ENCODE data around the gene HIBCH. TPM values are rescaled to one million over a fixed set of nuclear protein-coding genes. Genes with fewer than 3 reads are reported as not detected.

The HIBCH gene
- total and polyA plus RNA-seq, 2 donors (not counting 3 experiments of a cell fraction or from before 2014, with no cell fraction given), result 6.4 to 24.7 TPM

DNA sequence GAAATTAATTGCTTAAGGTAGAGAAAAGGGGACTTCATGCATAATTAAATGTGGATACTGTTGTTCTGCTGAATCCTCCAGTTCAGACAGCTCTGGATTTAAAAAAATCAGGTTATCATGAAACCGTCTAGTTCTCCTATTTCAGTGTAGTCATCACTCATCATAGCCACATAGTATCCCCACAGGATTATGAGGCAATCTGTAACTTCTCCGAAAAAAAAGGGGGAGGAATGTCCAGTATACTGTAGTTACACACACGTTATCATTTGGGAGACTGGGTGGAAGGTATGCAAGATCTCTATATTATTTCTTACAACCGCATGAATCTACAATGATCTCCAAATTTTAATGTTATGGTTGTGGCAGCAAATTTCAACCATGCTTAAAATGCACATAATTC is 114.0 kb downstream of the HIBCH start:
- FAIRE-seq (no peak), DNase-seq (ENCODE audit: low read depth, low spot score) (no peak)
- no peak overlapping the region for H3K4me3 ChIP-seq (replicated peaks in 1 of 3; ENCODE audit: insufficient read depth in 1 of 3, low read depth in 1 of 3, low read length in 3 of 3)
- no peaks in the 10 kb centered on the region for H3K79me2 ChIP-seq (ENCODE audit: control insufficient read depth, insufficient read depth, low read length)
- H3K4me1 ChIP-seq (ENCODE audit: control insufficient read depth, extremely low read depth, insufficient read depth, low read length), result no peaks in the 10 kb centered on the region
- H3K9me1 ChIP-seq (replicated peaks; ENCODE audit: control insufficient read depth, extremely low read depth, insufficient read depth, low read length), result no peaks in the 10 kb centered on the region
- BruUV-seq (replicated peaks), result no TSS peak
- ChIA-PET CTCF (interaction anchor here (0.9 kb wide), 1 partner anchor 10 kb away, joined by 3 read pairs; no protein-coding TSS in a partner anchor), POLR2A (no interaction called here)
- H3K9me3 ChIP-seq (replicated peaks; ENCODE audit: control insufficient read depth, insufficient read depth, low read length), result no peaks in the 10 kb centered on the region
- no peak overlapping the region for H3K27ac ChIP-seq (ENCODE audit: insufficient read depth, low read depth, low read length)
- no peak overlapping the region for H3K4me2 ChIP-seq (ENCODE audit: insufficient read depth, low read length)
- dilution Hi-C loops (cut with MboI; ENCODE audit: extremely low pct_ligation_motif_present, low sequenced_read_pairs), result no loop called here
- no peaks in the 10 kb centered on the region for H3K36me3 ChIP-seq (ENCODE audit: control insufficient read depth in 2 of 2, extremely low read depth in 1 of 2, insufficient read depth in 2 of 2, low read length in 2 of 2)
- intact Hi-C loops (cut with micrococcal nuclease), result no loop called here
- TF ChIP-seq, protein P1, sequence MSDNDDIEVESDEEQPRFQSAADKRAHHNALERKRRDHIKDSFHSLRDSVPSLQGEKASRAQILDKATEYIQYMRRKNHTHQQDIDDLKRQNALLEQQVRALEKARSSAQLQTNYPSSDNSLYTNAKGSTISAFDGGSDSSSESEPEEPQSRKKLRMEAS (IDR thresholded peaks at IDR 0.05; ENCODE audit: insufficient read depth, insufficient read length), result no peak
- TF ChIP-seq, protein P2, sequence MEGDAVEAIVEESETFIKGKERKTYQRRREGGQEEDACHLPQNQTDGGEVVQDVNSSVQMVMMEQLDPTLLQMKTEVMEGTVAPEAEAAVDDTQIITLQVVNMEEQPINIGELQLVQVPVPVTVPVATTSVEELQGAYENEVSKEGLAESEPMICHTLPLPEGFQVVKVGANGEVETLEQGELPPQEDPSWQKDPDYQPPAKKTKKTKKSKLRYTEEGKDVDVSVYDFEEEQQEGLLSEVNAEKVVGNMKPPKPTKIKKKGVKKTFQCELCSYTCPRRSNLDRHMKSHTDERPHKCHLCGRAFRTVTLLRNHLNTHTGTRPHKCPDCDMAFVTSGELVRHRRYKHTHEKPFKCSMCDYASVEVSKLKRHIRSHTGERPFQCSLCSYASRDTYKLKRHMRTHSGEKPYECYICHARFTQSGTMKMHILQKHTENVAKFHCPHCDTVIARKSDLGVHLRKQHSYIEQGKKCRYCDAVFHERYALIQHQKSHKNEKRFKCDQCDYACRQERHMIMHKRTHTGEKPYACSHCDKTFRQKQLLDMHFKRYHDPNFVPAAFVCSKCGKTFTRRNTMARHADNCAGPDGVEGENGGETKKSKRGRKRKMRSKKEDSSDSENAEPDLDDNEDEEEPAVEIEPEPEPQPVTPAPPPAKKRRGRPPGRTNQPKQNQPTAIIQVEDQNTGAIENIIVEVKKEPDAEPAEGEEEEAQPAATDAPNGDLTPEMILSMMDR (IDR thresholded peaks at IDR 0.05; ENCODE audit: extremely low read depth in 1 of 2, insufficient read depth in 1 of 2, low read depth in 1 of 2, low read length in 2 of 2), result no peak
- TF ChIP-seq POLR2AphosphoS5 (IDR thresholded peaks at IDR 0.05; ENCODE audit: insufficient read depth, low read depth, low read length) (no peak), FOS (IDR thresholded peaks at IDR 0.05; ENCODE audit: borderline replicate concordance, insufficient read depth, low read length) (no peak), POLR2A (IDR thresholded peaks at IDR 0.05; ENCODE audit: low read depth, low read length) (no peak), JUN (IDR thresholded peaks at IDR 0.05; ENCODE audit: borderline replicate concordance, insufficient read depth, insufficient read length, low read depth) (no peak), MYC (IDR thresholded peaks at IDR 0.05; ENCODE audit: low read depth, low read length) (no peak), EZH2 (IDR thresholded peaks at IDR 0.05; ENCODE audit: borderline replicate concordance, low read depth, low read length, severe bottlenecking) (no peak), GATA2 (IDR thresholded peaks at IDR 0.05; ENCODE audit: insufficient read depth, insufficient read length, low read depth, low read length) (no peak)
- no peak overlapping the region for H2AFZ ChIP-seq (ENCODE audit: low read depth, low read length)
- H3K9ac ChIP-seq (replicated peaks; ENCODE audit: extremely low read depth, insufficient read depth, low read length), result no peak overlapping the region
- H4K20me1 ChIP-seq (replicated peaks; ENCODE audit: control insufficient read depth, extremely low read depth, insufficient read depth, low read length), result no peaks in the 10 kb centered on the region
- H3K27me3 ChIP-seq (ENCODE audit: control insufficient read depth in 2 of 2, insufficient read depth in 2 of 2, low read length in 2 of 2), result no peaks in the 10 kb centered on the region
